Posterior vena cava (tissue), 2 donors: ENCODE measurements around the gene STON2. TPM values are rescaled to one million over a fixed set of nuclear protein-coding genes. Genes with fewer than 3 reads are reported as not detected.

Experiments
- DNase-seq: peaks from one replicate; pipeline ENCODE4 v3.0.0-alpha.2; 2020; ENCODE audit warnings: low spot score
- intact Hi-C, 2 donors: fragments of 100-400 bp; cut with DNase I; formaldehyde crosslinking; loops; one replicate each; pipeline versions ENCODE4 v1.14.1 to v1.14.2; 2022 to 2023
- total RNA-seq, 2 donors: library from RNA; stranded (reverse); fragmentation: NEBNext Ultra II Directional; extraction: Animal tissue kit (Norgen Biotek cat#: 25700); gene quantifications; one replicate each; pipeline ENCODE4 v1.2.1, GENCODE V29; 2021
- donor health status: DM: yes; HTN: yes; CAD: no.
- donor health status: DM: yes; HTN: yes; CAD: no.

The STON2 gene
- total RNA-seq, 2 donors from 2014 or later = 20.5 to 25.1 TPM

- intact Hi-C loops = no loop called here
- no peak for DNase-seq
These were observed 86.2 kb downstream of the STON2 start for GRCh38 chr14:81313775-81314429.

GRCh38 chr14:81313200-81313599 lies 86.9 kb downstream of the STON2 start:
- DNase-seq = no peak
- intact Hi-C loops = no loop called here

- intact Hi-C loops = no loop called here
These were observed 87.7 kb downstream of the STON2 start for GRCh38 chr14:81312289-81312876.

DNA sequence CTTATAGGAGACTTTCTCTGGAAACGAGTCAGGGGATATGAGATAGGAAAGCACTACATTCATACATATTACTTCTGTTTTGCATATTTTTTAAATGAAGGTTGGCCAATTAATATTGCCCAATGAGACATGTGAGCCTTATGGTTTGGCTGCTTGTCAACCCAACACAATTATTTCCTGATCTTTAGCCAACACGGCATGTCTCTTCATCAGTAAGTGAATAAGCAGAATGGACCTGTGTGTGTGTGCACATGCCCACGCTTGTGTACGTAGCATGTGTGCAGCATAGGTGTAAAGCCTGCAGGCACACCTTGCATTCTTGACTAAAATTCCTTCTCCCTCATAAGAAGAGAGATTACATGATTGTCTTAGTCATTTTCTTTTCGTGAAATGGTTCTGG lies 88.3 kb downstream of the STON2 start:
- intact Hi-C loops = no loop called here
- no peak for DNase-seq

More at GRCh38 chr14:81312289-81312876, 87.7 kb downstream of the STON2 start:
- no peak for DNase-seq

DNA sequence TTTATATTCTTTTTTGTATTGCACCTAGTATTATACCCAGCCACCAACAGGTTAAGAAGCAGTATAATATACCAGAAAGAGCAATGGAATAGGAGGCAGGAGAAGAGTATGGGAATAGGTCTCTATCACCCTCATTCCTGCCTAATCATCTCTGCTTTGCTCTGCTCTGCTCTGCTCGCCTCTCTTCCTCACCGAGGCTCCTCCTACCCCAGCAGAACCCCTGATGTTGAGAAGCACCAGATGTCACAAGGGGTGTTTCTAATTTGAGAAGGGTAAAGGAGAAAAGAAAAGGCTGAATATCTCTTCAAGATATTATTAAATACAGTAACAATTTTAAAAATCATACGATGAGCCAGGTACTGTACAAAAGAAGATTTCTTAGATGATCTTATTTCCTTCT lies 89.0 kb downstream of the STON2 start:
- intact Hi-C loops = no loop called here

GRCh38 chr14:81310606-81311005 lies 89.5 kb downstream of the STON2 start:
- no peak for DNase-seq
- intact Hi-C loops = no loop called here

More for the DNA sequence above, 89.0 kb downstream of the STON2 start:
- DNase-seq = no peak

- intact Hi-C loops = no loop called here
- DNase-seq = no peak
These were observed 90.6 kb downstream of the STON2 start for GRCh38 chr14:81309511-81309910.

GRCh38 chr14:81305743-81306142 lies 94.4 kb downstream of the STON2 start:
- intact Hi-C loops = no loop called here
- no peak for DNase-seq

DNA sequence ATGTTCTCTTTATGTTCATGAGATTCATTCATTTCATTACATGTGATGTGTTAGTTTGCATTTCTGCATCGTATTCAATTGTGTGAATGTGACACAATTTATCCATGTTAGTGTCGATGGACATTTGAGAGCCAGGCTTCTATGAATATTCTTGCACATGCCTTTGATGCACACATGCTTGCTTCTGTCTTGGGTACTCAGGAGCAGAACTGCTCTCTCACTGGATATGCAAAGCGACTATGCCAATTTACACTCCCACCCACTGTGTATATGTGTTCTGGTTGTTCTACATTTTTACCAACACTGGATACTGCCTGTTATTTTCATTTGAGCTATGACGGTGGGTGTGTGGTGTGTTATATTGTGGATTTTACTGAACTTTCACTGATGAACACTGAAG lies 95.1 kb downstream of the STON2 start:
- intact Hi-C loops = no loop called here
- DNase-seq = no peak

- intact Hi-C loops = no loop called here
- no peak for DNase-seq
These were observed 96.7 kb downstream of the STON2 start for GRCh38 chr14:81303258-81303935.

DNA sequence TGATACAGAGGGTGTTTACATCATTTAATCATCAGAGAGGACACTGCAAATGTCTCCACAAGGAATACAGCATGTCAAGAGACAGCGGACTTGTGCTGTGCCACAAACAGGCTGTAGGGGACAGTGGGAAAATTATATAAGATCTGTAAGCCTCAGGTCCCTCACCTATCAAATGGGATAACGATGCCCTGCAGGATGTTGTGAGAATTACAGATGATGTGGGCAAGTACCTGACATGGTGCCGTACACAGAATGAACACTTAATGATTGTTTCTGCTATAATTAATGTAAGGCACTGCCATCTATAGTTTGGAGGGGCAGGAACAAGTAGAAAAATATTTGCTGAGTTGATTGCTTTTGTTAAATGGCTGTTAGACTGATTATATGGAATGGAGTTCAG lies 97.5 kb downstream of the STON2 start:
- intact Hi-C loops = no loop called here
- no peak for DNase-seq

DNA sequence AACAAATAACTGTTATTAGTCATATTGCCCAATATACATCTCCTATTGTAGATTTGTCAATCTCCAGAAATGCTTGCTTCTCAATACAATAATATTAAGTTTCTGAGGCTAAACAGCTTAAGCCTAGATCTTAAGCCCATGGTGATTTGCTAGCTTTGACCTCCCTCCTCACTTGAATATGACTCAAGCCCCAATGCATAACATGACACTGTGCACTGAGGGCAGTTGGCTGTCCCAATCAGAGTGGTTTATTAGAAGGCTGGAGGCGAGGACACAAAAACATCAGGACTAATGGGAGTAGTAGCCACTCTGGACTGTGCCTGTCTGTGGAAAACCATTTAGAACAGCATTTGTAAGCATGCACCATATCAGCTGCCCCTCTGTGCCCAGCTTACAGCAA lies 98.3 kb downstream of the STON2 start:
- intact Hi-C loops = no loop called here
- no peak for DNase-seq

GRCh38 chr14:81301371-81301770 lies 98.8 kb downstream of the STON2 start:
- no peak for DNase-seq
- intact Hi-C loops = no loop called here

- intact Hi-C loops = no loop called here
- no peak for DNase-seq
These were observed 101.2 kb downstream of the STON2 start for GRCh38 chr14:81298911-81299310.

DNA sequence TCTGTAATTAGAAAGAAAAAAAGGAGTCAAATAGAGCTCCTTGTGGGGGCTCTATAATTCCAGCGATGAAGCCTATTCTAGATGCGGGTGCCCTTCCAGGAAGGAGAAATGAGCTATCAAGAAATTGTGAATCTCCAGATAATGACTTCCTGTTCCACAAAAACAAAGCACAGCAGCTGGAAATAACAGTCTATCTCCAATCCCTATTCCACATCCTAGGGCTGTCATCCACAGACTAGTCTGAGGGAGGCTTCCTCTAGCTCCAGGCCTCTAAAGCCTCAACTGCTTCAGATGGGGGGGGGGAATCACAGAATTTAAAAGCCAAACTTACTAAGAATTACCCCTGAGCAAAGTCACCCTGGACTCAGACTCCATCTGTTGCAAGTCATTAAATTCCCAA lies 102.0 kb downstream of the STON2 start:
- no peak for DNase-seq
- intact Hi-C loops = no loop called here

- no peak for DNase-seq
- intact Hi-C loops = no loop called here
These were observed 103.9 kb downstream of the STON2 start for GRCh38 chr14:81295958-81296923.

DNA sequence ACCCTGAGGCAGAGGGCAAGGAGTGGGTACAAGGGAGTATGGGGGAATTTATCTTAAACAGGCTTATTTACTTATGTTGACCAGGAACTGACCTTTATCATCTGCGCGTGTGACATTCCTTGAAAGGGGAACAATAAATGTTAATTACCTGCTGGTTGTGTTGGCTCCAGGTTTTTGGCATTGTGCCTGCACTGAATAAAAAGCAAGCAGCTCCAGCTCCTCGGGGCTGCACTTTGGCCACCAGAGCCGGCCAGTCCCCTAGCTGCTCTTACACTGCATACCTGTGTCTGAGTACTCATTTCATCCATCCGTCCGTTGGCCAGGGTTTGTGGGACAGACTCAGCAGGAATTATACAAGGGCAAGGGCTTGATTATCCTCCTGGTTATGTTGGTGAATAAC lies 110.6 kb downstream of the STON2 start:
- no peak for DNase-seq
- intact Hi-C loops = no loop called here

DNA sequence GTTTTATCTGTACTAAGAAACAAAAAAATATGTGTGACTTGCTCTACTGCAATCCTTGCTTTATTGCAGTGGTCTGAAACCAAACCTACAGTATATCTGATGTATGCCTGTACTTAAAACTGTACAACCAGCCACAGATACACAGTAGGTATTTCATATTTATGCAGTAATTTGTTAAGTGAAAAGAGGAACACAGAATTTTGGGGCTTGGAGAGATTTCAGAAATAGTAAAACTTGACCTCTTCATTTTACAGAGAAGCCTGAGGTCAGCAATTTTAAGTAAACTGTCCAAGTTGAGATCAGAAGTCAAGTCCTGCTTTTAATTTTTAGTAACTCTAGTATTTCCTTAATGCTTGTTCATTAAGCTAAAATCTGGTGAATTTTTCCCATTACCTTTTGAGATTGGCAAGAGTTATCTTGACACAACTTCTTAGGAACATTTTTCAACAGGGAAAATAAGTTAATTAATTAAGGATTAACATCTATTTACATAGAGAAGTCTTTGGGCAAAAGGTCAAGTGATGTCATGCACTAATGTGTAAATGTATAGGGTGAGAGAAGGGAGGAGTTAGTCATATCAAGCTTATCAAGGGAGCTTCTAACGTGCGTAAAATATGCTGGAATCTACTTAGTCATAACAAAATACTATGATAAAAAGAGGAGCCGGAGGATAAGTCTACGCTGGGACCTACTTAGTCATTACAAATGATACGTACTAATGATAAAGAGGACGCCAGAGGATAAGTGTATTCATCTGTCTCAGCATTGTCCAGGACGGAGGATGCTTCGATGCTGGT lies 113.4 kb downstream of the STON2 start:
- intact Hi-C loops = no loop called here
- DNase-seq = no peak

DNA sequence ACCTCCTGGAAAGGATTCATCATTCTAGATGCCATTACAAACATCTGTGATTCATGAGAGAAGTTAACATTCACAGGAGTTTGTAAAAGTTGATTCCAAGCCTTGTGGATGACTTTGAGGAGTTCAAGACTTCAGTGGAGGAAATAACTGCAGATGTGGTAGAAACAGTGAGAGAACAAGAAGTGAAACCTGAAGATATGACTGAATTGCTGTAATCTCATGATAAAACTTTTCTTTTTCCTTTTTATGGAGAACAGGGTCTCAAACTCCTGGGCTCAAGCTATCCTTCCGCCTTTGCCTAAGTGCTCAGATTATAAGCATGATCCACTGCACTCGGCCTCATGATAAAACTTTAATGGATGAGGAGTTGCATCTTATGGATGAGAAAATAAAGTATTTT lies 114.9 kb downstream of the STON2 start:
- intact Hi-C loops = no loop called here
- DNase-seq = no peak
